Measurements from ENCODE around the gene ADAMTS14.

ADAMTS14 gene

GRCh38 chr10:70781461-70782051 is 109.2 kb downstream of the ADAMTS14 start:
- TF ChIP-seq FOXM1 (IDR thresholded peaks at IDR 0.05; ENCODE audit: borderline replicate concordance) (no peak), ZNF384 (IDR thresholded peaks at IDR 0.05) (no peak), PKNOX1 (IDR thresholded peaks at IDR 0.05) (no peak)
- DNase-seq (ENCODE audit: extremely low spot score) = no peak
- ChIA-PET POLR2A (no interaction called here), CTCF (no interaction called here)

- POLR2A ChIA-PET = no interaction called here
- CTCF ChIA-PET = no interaction called here
- DNase-seq (ENCODE audit: extremely low spot score) = no peak
- TF ChIP-seq FOXM1 (IDR thresholded peaks at IDR 0.05; ENCODE audit: borderline replicate concordance) (no peak), ELF4 (IDR thresholded peaks at IDR 0.05) (no peak), SP1 (IDR thresholded peaks at IDR 0.05) (no peak), L3MBTL2 (conservative IDR thresholded peaks at IDR 0.05) (no peak), CTBP1 (IDR thresholded peaks at IDR 0.05; ENCODE audit: borderline replicate concordance) (no peak), ARNT (IDR thresholded peaks at IDR 0.05) (no peak), ZNF384 (IDR thresholded peaks at IDR 0.05) (no peak), FOXK2 (IDR thresholded peaks at IDR 0.05) (no peak), NFRKB (IDR thresholded peaks at IDR 0.05) (no peak), LEF1 (IDR thresholded peaks at IDR 0.05; ENCODE audit: borderline replicate concordance) (no peak), HDGF (IDR thresholded peaks at IDR 0.05; ENCODE audit: borderline replicate concordance) (no peak), SUZ12 (IDR thresholded peaks at IDR 0.05) (no peak), FOXA1 (IDR thresholded peaks at IDR 0.05) (no peak), BHLHE40 (IDR thresholded peaks at IDR 0.05; ENCODE audit: borderline replicate concordance) (no peak), PKNOX1 (IDR thresholded peaks at IDR 0.05) (no peak), TARDBP (IDR thresholded peaks at IDR 0.05) (no peak)
These were observed 109.9 kb downstream of the ADAMTS14 start for GRCh38 chr10:70782086-70782745.

GRCh38 chr10:70782746-70783680 is 110.7 kb downstream of the ADAMTS14 start:
- POLR2A ChIA-PET = no interaction called here
- CTCF ChIA-PET = no interaction called here

DNA sequence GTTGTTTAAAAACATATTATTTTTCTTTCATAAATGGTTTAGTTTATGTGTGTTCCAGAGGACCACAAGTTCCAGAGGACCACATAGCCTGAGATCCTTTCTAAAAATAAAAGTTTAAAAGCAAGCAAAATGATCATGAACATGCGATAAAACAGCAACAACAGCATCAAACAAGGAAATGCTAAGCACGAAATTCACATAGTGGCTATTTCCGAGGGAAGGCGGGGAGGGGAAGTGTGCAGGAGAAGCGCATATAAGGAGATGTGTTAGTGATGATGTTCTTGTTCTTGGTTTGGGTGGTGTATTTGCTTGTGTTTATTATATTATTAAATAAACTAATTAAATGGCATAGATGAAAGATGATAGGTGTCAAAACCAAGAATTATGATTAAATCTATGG is 111.7 kb downstream of the ADAMTS14 start:
- CTCF ChIA-PET = no interaction called here
- POLR2A ChIA-PET = no interaction called here
- TF ChIP-seq FOXA1 (IDR thresholded peaks at IDR 0.05) = no peak
- TF ChIP-seq FOXK2 (IDR thresholded peaks at IDR 0.05) = no peak
- no peak for TF ChIP-seq NFRKB (IDR thresholded peaks at IDR 0.05)
- TF ChIP-seq CTBP1 (IDR thresholded peaks at IDR 0.05; ENCODE audit: borderline replicate concordance) = no peak
- no peak for TF ChIP-seq ARNT (IDR thresholded peaks at IDR 0.05)
- TF ChIP-seq SUZ12 (IDR thresholded peaks at IDR 0.05) = no peak
- no peak for TF ChIP-seq LEF1 (IDR thresholded peaks at IDR 0.05; ENCODE audit: borderline replicate concordance)
- TF ChIP-seq FOXM1 (IDR thresholded peaks at IDR 0.05; ENCODE audit: borderline replicate concordance) = no peak
- no peak for TF ChIP-seq HDGF (IDR thresholded peaks at IDR 0.05; ENCODE audit: borderline replicate concordance)
- TF ChIP-seq ELF4 (IDR thresholded peaks at IDR 0.05) = no peak
- TF ChIP-seq ZNF384 (IDR thresholded peaks at IDR 0.05) = no peak
- TF ChIP-seq TARDBP (IDR thresholded peaks at IDR 0.05) = no peak
- no peak for TF ChIP-seq BHLHE40 (IDR thresholded peaks at IDR 0.05; ENCODE audit: borderline replicate concordance)
- TF ChIP-seq L3MBTL2 (conservative IDR thresholded peaks at IDR 0.05) = no peak
- no peak for DNase-seq (ENCODE audit: extremely low spot score)

More at GRCh38 chr10:70782746-70783680, 110.7 kb downstream of the ADAMTS14 start:
- no peak for TF ChIP-seq BHLHE40 (IDR thresholded peaks at IDR 0.05; ENCODE audit: borderline replicate concordance)
- TF ChIP-seq FOXA1 (IDR thresholded peaks at IDR 0.05) = no peak
- no peak for TF ChIP-seq PKNOX1 (IDR thresholded peaks at IDR 0.05)
- TF ChIP-seq FOXK2 (IDR thresholded peaks at IDR 0.05) = no peak
- no peak for TF ChIP-seq FOXM1 (IDR thresholded peaks at IDR 0.05; ENCODE audit: borderline replicate concordance)
- DNase-seq (ENCODE audit: extremely low spot score) = no peak

DNA sequence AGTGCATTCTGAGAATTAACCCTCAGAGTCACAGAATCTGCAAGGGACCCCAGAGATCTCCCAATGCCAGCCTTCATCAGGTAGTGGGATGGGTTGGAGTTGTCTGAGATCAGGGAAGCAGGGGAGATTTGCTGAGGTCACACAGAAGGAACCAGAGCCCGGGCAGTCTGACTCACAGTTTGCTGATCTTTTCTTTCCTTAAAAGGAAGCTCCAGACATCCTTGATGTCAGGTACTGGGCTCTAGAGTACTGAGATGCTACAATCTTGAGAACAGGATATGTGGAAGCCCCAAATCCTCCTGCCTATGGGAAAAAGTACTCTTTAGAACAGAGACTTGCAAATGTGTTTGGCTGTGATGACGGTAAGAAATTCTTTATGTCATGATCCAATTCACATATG is 112.2 kb downstream of the ADAMTS14 start:
- DNase-seq (ENCODE audit: extremely low spot score) = no peak
- TF ChIP-seq FOXA1 (IDR thresholded peaks at IDR 0.05) (no peak), NFRKB (IDR thresholded peaks at IDR 0.05) (no peak), FOXM1 (IDR thresholded peaks at IDR 0.05; ENCODE audit: borderline replicate concordance) (no peak)
- CTCF ChIA-PET = no interaction called here
- POLR2A ChIA-PET = no interaction called here

DNA sequence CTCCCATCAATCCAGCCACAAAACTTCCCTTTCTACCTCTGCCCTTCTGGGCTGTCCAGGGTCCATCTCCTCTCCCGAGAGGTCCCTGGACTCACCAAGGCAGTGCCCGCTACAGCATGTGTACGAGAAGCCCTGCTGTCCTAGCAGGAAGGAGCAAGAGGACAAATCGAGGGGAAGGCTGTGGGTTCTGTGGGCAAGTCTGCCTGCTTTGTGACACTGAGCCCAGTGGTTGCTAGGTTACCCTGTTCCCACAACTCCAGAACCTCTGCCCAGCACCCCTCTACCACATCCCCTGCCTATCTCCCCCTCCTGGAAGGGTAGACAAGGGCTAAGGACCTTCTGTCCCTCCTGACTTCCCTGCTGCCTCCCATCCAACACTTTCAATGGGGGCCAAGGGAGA is 112.9 kb downstream of the ADAMTS14 start, which contains the start of gene TBATA:
Gene TBATA (minus strand): TSS at position 188 of the 400 bp plus-strand sequence. CDS start 1,998 bp downstream, outside the sequence.
- ChIA-PET POLR2A (no interaction called here), CTCF (no interaction called here)
- no peak for DNase-seq (ENCODE audit: extremely low spot score)
- no peak for TF ChIP-seq ZNF384 (IDR thresholded peaks at IDR 0.05)
- no peak for TF ChIP-seq ARNT (IDR thresholded peaks at IDR 0.05)
- TF ChIP-seq SUZ12 (IDR thresholded peaks at IDR 0.05) = no peak
- no peak for TF ChIP-seq ELF4 (IDR thresholded peaks at IDR 0.05)
- TF ChIP-seq FOXA1 (IDR thresholded peaks at IDR 0.05) = no peak
- TF ChIP-seq PKNOX1 (IDR thresholded peaks at IDR 0.05) = no peak
- TF ChIP-seq FOXK2 (IDR thresholded peaks at IDR 0.05) = no peak
- TF ChIP-seq NFRKB (IDR thresholded peaks at IDR 0.05) = no peak
- TF ChIP-seq TARDBP (IDR thresholded peaks at IDR 0.05) = no peak
- no peak for TF ChIP-seq CTBP1 (IDR thresholded peaks at IDR 0.05; ENCODE audit: borderline replicate concordance)
- no peak for TF ChIP-seq L3MBTL2 (conservative IDR thresholded peaks at IDR 0.05)
- no peak for TF ChIP-seq SP1 (IDR thresholded peaks at IDR 0.05)

All from HEK293T (cell line).